NCI-H345 (cell line): ENCODE results near the gene COG6.
A peak's percentile ranks its signal among the peaks of the same experiment; 100 is the strongest.

Source experiments
- DNase-seq: peaks from one replicate; lab custom pipeline; 2025; lab: John Stamatoyannopoulos, UW

The COG6 gene

GRCh38 chr13:39655569-39656324 lies at the start of gene COG6:
TSS of gene COG6 (plus strand) at chr13:39655662. CDS start at chr13:39655727, 65 bp downstream.
- DNase-seq = peak; percentile 86

GRCh38 chr13:39605677-39606320 lies 49.7 kb upstream of the COG6 start:
- no peak for DNase-seq

DNA sequence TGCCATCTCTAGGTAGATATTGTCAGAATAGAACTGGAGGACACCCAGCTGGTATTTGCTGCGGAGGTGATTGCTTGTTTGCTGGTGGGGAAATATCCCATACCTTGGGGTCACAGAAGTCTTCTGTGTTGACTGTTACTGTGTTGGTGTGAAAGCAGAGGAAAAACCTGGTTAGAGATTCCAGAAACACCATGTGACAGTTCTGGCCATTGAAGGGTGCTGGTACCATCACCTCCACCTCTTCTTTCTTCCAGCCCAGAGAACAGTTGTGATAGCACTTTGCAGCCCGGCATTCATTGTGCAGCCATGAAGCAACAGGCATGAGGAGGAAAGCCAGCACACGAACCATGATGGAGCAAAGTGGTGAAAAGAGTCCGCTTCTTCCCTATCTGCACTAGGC lies 47.6 kb upstream of the COG6 start:
- no peak for DNase-seq

- peak; percentile 69 for DNase-seq
Observed at GRCh38 chr13:39612023-39612637, 43.3 kb upstream of the COG6 start.

GRCh38 chr13:39616087-39616694 lies 39.3 kb upstream of the COG6 start:
- peak; percentile 58 for DNase-seq

GRCh38 chr13:39618561-39618960 lies 36.9 kb upstream of the COG6 start:
- DNase-seq = no peak

- no peak for DNase-seq
Observed at GRCh38 chr13:39623466-39623865, 32.0 kb upstream of the COG6 start.

DNA sequence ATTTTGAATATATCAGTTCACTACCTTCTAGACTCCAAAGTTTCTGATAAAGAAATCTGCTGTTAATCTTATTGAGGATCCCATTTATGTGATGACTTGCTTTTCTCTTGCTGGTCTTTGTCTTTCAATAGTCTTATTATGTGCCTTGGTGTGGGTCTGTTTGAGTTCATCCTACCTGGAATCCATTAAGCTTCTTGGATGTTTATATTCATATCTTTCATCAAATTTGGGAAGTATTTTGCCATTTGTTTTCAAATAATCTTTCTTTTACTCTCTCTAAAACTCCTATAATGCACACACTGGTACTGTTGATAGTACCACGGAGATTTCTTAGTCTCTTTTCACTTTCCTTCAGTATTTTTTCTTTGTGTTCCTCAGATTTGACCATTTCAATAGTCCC lies 24.2 kb upstream of the COG6 start:
- no peak for DNase-seq

DNA sequence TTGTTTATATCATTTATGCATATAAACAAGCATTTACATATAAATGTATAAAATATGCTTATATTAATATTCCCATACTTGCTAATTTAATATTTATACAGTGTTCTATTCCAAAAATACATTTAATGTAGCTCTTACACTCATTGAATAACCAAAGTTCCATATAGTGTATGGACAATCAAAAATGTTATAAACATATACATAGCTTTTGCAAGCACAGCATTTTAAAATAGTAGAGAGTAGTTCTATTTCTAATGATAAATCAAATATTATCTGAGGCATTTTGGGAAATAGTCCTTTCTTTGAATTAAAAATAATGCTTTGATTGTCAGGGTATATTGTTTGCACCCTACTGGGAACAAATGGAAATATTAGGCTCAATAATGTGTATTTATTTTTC lies 22.5 kb upstream of the COG6 start:
- no peak for DNase-seq

- no peak for DNase-seq
Observed at GRCh38 chr13:39635564-39635963, 19.9 kb upstream of the COG6 start.

DNA sequence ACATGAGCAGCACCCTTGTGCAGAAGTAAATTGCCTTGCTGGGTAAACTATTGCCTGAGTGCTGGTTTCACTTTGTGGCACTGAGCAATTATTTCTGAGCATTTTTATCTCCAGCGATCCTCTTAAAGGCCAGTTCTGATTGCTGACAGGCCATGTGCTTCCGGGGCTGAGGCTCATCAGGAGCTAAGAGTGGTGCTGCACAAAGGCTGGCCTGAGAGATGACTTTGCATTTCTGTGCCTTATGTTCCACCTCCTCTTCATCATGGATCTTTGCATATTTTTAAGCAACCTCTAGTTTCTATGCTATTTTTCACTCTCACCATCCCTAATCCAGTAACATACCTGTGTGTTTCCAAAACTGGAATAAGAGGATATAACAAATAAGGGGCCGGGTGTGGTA lies 17.6 kb upstream of the COG6 start:
- DNase-seq = no peak

GRCh38 chr13:39641645-39642044 lies 13.8 kb upstream of the COG6 start:
- no peak for DNase-seq

DNA sequence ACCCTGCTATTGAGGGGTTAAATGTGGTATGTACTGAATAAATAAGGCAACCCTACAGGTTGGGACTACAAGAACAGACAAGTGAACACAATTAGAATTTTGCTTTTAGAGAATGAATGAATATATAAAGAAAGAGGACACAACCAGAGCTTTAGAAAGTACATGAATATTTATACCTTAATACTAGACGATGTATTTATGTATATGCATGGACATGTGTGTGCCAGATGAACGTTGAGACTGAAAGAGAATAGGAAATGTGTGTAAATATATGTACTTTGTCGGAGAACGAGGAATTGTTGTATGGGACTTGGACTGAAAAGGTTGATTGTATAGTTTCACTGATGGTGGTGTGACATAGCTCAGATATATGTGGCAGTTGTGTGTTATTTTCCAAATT lies 9.3 kb upstream of the COG6 start:
- DNase-seq = no peak

GRCh38 chr13:39655041-39655568 lies 357 bp upstream of the COG6 start:
- DNase-seq = no peak

DNA sequence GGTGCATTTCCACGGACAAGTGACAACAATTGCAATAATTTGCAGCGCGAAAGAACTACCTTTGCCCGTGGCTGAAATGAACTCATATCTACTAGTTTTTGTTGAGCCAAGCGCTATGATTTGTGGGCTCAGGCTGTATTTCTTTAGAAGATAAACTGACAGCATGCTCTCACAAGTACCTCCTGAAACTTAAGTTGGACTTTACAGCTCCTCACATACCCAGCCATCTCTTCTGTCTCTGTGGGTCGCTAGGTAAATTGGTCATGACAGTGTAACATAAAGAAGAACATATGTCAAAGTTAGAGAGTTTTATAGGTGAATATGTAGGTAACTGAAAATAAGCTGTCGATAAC lies 839 bp downstream of the COG6 start:
- DNase-seq = no peak

DNA sequence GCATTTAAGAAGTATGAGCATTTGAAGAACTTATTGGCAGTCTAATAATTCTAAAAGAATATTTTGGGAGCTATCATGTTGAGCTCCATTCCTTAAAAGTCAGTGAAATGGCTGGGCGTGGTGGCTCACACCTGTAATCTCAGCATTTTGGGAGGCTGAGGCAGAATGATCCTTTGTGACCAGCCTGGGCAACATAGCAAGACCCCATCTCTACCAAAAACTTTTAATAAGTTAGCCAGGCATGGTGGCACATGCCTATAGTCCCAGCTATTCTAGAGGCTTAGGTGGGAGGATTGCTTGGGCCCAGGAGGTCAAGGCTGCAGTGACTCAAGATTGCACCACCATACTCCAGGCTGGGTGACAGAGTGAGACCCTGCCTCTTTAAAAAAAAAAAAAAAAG lies 8.0 kb downstream of the COG6 start:
- no peak for DNase-seq

- no peak for DNase-seq
Observed at GRCh38 chr13:39663958-39664357, 8.5 kb downstream of the COG6 start.

GRCh38 chr13:39665763-39666162 lies 10.3 kb downstream of the COG6 start:
- DNase-seq = no peak

- DNase-seq = no peak
Observed at GRCh38 chr13:39670445-39670844, 15.0 kb downstream of the COG6 start.

DNA sequence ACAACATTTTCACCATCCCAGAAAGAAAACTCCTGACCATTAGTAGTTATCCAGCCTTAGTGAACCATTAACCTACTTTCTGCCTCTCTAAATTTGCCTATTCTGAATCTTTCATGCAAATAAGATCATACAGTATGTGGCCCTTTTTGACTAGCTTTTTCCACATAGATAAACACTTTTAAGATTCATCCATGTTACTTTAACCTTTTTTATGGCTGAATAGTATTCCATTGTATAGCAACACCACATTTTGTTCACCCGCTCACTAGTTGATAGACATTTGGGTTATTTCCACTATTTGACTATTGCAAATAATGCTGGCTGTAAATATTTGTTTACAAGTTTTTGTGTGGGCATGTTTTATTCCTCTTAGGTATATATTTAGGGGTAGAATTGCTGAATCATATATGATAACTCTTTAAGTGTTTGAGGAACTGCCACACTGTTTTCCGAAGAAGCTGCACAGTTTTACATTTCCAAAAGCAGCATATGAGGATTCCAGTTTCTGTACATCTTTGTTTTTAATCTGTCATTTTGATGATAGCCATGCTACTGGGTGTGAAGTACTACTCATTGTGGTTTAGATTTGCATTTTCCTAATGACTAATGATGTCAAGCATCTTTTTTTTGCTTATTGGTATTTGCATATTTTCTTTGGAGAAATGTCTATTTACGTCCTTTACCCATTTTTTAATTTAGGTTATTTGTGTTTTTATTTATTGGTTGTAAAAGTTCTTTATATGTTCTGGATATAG lies 17.1 kb downstream of the COG6 start:
- DNase-seq = no peak

DNA sequence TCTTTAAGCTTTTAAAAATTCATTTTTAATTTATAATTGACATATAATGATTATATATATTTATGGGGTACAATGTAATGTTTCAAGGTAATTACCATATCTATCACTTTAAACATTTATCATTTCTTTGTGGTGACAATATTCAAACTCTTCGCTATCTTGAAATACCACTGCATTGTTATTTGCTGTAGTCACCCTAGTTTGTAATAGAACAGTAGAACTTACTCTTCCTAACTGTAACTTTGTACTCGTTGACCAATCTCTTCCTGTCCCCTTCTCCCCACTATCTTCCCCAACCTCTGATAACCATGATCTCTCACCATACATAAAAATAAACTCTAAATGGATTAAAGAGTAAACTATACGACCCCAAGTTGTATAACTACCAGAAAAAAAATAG lies 20.4 kb downstream of the COG6 start:
- no peak for DNase-seq

GRCh38 chr13:39676315-39676876 lies 20.9 kb downstream of the COG6 start:
- peak; percentile 45 for DNase-seq
